ENCODE results near the gene EGLN3.

- TF ChIP-seq CTCF (IDR thresholded peaks at IDR 0.05; ENCODE audit: low read depth, low read length) = no peak
- no peak for TF ChIP-seq EZH2phosphoT487 (IDR thresholded peaks at IDR 0.05; ENCODE audit: low read depth)
Observed at GRCh38 chr14:33985242-33985641, 34.4 kb upstream of the EGLN3 start.
